ENCODE measurements around the gene HSD17B14. TPM values are rescaled to one million over a fixed set of nuclear protein-coding genes. Genes with fewer than 3 reads are reported as not detected.
"Not testable (repeated sequence)": the region's sequence is repeated elsewhere in the genome, so short reads cannot be mapped to it uniquely, and the experiment has no call there.

Gene HSD17B14
- total RNA-seq, 1 experiment from 2014 or later: 2.6 TPM

GRCh38 chr19:48854103-48854502, 17.8 kb upstream of the HSD17B14 start:
- H3K4me3 Mint-ChIP-seq (ENCODE audit: low read depth, unreplicated experiment): no peak overlapping the region
- H3K27me3 Mint-ChIP-seq (ENCODE audit: unreplicated experiment): no peaks in the 10 kb centered on the region
- no TSS peak for BruUV-seq (replicated peaks)
- no peak for DNase-seq
- intact Hi-C loops (cut with micrococcal nuclease; ENCODE audit: unreplicated experiment): no loop called here
- no peaks in the 10 kb centered on the region for H3K9me3 Mint-ChIP-seq (ENCODE audit: low read depth, unreplicated experiment)
- CTCF ChIA-PET: interaction anchor here (0.6 to 1.8 kb wide), 4 partner anchors 11 to 116 kb away, joined by 3 to 10 read pairs (median 4); partner anchors contain the start of gene FTL
- H3K4me1 Mint-ChIP-seq (ENCODE audit: low read depth, unreplicated experiment): peaks cover 7% of the 10 kb centered on the region
- H3K36me3 Mint-ChIP-seq (ENCODE audit: insufficient read depth, unreplicated experiment): peaks cover 26% of the 10 kb centered on the region
- TF ChIP-seq, protein P1, sequence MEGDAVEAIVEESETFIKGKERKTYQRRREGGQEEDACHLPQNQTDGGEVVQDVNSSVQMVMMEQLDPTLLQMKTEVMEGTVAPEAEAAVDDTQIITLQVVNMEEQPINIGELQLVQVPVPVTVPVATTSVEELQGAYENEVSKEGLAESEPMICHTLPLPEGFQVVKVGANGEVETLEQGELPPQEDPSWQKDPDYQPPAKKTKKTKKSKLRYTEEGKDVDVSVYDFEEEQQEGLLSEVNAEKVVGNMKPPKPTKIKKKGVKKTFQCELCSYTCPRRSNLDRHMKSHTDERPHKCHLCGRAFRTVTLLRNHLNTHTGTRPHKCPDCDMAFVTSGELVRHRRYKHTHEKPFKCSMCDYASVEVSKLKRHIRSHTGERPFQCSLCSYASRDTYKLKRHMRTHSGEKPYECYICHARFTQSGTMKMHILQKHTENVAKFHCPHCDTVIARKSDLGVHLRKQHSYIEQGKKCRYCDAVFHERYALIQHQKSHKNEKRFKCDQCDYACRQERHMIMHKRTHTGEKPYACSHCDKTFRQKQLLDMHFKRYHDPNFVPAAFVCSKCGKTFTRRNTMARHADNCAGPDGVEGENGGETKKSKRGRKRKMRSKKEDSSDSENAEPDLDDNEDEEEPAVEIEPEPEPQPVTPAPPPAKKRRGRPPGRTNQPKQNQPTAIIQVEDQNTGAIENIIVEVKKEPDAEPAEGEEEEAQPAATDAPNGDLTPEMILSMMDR (IDR thresholded peaks at IDR 0.05; ENCODE audit: unreplicated experiment): no peak
- no peak overlapping the region for H3K27ac Mint-ChIP-seq (ENCODE audit: unreplicated experiment)

DNA sequence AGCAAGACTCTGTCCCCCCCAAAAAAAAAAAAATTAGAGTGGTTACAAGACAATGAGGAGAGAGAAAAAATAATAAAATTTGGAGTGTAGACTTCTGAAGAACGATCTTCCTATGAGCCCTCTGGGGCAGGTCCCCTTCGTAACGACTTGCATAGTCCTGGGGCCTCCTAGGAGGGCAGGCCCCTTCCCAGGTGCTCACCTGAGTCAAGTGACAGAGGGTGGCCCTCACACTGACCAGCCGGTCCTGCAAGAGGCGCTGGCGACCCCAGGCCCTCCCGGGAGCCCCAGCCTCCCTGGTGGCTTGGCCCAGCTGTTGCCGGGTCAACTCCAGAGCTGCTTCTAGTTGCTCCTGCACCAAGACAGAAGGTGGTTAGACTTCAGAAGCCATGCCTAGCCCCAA, 17.2 kb upstream of the HSD17B14 start:
- H3K27me3 Mint-ChIP-seq (ENCODE audit: unreplicated experiment): no peaks in the 10 kb centered on the region
- no peak overlapping the region for H3K4me3 Mint-ChIP-seq (ENCODE audit: low read depth, unreplicated experiment)
- H3K27ac Mint-ChIP-seq (ENCODE audit: unreplicated experiment): no peak overlapping the region
- no peak for DNase-seq
- TF ChIP-seq, protein P1 (IDR thresholded peaks at IDR 0.05; ENCODE audit: unreplicated experiment): no peak
- intact Hi-C loops (cut with micrococcal nuclease; ENCODE audit: unreplicated experiment): no loop called here
- no peaks in the 10 kb centered on the region for H3K9me3 Mint-ChIP-seq (ENCODE audit: low read depth, unreplicated experiment)
- no TSS peak for BruUV-seq (replicated peaks)
- CTCF ChIA-PET: interaction anchor here (1.0 to 1.3 kb wide), 2 partner anchors 10 to 65 kb away, joined by 3 to 4 read pairs; no protein-coding TSS in a partner anchor
- H3K4me1 Mint-ChIP-seq (ENCODE audit: low read depth, unreplicated experiment): peaks cover 7% of the 10 kb centered on the region
- peaks cover 26% of the 10 kb centered on the region for H3K36me3 Mint-ChIP-seq (ENCODE audit: insufficient read depth, unreplicated experiment)

DNA sequence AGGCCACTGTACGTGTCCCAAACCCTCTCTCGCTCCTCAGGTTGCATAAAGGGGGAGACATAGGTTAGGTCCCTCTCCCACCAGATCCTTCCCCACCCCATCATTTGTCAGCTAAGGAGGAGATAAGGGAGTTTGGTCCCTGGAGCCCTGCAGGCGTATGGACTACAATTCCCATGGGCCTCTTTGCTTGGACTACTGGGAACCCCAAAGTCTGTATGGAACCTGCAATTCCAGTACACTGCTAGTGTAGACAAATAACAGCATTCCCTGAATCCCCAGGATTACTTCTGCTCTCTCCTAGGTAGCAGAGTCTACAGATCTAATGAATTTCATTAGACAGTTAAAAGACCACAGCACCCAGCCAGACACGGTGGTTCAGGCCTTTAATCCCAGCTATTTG, 16.0 kb upstream of the HSD17B14 start:
- TF ChIP-seq, protein P1 (IDR thresholded peaks at IDR 0.05; ENCODE audit: unreplicated experiment): no peak
- peaks cover 7% of the 10 kb centered on the region for H3K4me1 Mint-ChIP-seq (ENCODE audit: low read depth, unreplicated experiment)
- BruUV-seq (replicated peaks): no TSS peak
- no peak overlapping the region for H3K4me3 Mint-ChIP-seq (ENCODE audit: low read depth, unreplicated experiment)
- no peak for DNase-seq
- CTCF ChIA-PET: interaction anchor here (0.8 kb wide), 1 partner anchor 10 kb away, joined by 3 read pairs; no protein-coding TSS in a partner anchor
- no peaks in the 10 kb centered on the region for H3K27me3 Mint-ChIP-seq (ENCODE audit: unreplicated experiment)
- intact Hi-C loops (cut with micrococcal nuclease; ENCODE audit: unreplicated experiment): no loop called here
- H3K9me3 Mint-ChIP-seq (ENCODE audit: low read depth, unreplicated experiment): no peaks in the 10 kb centered on the region
- peaks cover 36% of the 10 kb centered on the region for H3K36me3 Mint-ChIP-seq (ENCODE audit: insufficient read depth, unreplicated experiment)
- H3K27ac Mint-ChIP-seq (ENCODE audit: unreplicated experiment): no peak overlapping the region

DNA sequence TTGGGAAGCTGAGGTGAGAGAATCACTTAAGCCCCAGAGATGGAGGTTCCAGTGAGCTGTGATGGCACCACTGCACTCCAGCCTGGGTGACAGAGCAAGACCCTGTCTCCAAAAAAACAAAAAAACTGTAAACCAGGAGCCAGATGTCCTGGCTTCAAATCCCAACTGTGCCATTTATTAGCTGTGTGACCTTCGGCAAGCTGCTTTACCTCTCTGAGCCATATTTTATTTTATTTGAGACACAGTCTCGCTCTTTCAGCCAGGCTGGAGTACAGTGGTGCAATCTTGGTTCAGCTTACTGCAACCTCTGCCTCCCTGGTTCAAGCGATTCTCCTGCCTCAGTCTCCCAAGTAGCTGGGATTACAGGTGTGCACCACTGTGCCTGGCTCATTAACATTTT, 10.4 kb upstream of the HSD17B14 start:
- CTCF ChIA-PET: interaction anchor here (0.6 kb wide), 1 partner anchor 126 kb away, joined by 3 read pairs; no protein-coding TSS in a partner anchor
- H3K4me3 Mint-ChIP-seq (ENCODE audit: low read depth, unreplicated experiment); H3K27ac Mint-ChIP-seq (ENCODE audit: unreplicated experiment); H3K27me3 Mint-ChIP-seq (ENCODE audit: unreplicated experiment); H3K4me1 Mint-ChIP-seq (ENCODE audit: low read depth, unreplicated experiment); intact Hi-C loops (cut with micrococcal nuclease; ENCODE audit: unreplicated experiment); DNase-seq; BruUV-seq (replicated peaks); H3K9me3 Mint-ChIP-seq (ENCODE audit: low read depth, unreplicated experiment): not testable (repeated sequence)
- peaks cover 42% of the 10 kb centered on the region for H3K36me3 Mint-ChIP-seq (ENCODE audit: insufficient read depth, unreplicated experiment)

DNA sequence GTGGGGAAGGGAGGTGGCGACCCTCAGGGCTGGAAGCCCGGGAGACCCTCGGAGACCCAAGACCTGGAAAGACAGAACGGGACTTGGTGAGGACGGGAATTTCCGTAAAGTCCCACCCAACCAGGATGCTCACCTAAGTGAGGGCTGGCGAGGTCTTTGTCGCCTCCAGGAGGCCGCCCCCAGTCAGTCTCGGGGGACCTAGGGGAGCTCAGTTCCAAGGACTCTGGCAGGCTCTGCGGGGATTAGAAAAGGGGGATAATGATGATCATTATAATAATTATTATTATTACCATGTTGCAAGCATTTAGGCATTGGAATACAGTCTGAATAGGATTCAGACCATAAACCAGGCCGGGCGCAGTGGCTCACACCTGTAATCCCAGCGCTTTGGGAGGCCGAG, 9.1 kb upstream of the HSD17B14 start:
- no peak for DNase-seq
- intact Hi-C loops (cut with micrococcal nuclease; ENCODE audit: unreplicated experiment): no loop called here
- Mint-ChIP-seq H3K4me1 (ENCODE audit: low read depth, unreplicated experiment) (no peaks in the 10 kb centered on the region), H3K27ac (ENCODE audit: unreplicated experiment) (no peak overlapping the region), H3K27me3 (ENCODE audit: unreplicated experiment) (no peaks in the 10 kb centered on the region), H3K36me3 (ENCODE audit: insufficient read depth, unreplicated experiment) (peaks cover 42% of the 10 kb centered on the region), H3K4me3 (ENCODE audit: low read depth, unreplicated experiment) (no peak overlapping the region), H3K9me3 (ENCODE audit: low read depth, unreplicated experiment) (no peaks in the 10 kb centered on the region)
- BruUV-seq (replicated peaks): no TSS peak
- CTCF ChIA-PET: interaction anchor here (1.2 kb wide), 1 partner anchor 125 kb away, joined by 3 read pairs; no protein-coding TSS in a partner anchor
- TF ChIP-seq, protein P1 (IDR thresholded peaks at IDR 0.05; ENCODE audit: unreplicated experiment): no peak
